GM21526 (cell line): Measurements from ENCODE around the gene NUDT19.

Experiments
- ATAC-seq: cut with Tn5 transposase; IDR thresholded peaks from one replicate; pipeline ENCODE4 v1.9.1; 2021; ENCODE audit warnings: moderate library complexity; ENCODE audit not compliant: unreplicated experiment, low FRiP score

Gene NUDT19

DNA sequence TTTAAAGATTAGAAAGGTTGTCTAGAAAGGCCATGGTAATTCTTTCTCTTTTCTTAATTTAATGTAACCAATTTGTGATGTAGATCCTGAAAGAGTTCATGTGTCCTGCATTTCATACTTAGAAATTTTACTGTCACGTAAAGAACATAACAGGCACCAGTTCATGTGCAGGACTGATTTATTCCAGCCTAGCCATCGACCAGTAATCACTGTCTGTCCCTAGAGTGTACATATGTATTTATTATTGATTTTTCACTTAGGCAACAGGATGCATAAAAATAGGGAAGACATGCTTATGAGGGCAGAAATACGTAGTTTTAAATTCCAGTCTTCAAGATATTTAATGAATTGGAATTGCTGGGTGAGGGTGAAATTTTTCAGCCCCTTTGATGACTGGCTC lies 65.6 kb downstream of the NUDT19 start:
- ATAC-seq: no peak
